AG09309 (cell line): Measurements from ENCODE around the gene PRXL2B.

Experiments used
- DNase-seq: peaks from one replicate; pipeline ENCODE4 v3.0.0-alpha.2; 2010; ENCODE audit warnings: low read depth
- H3K4me3 ChIP-seq: 2 replicates; pipeline ENCODE4 v1.5.1; 2011; ENCODE audit warnings: mild to moderate bottlenecking, low read depth, low read length, moderate library complexity; ENCODE audit not compliant: control insufficient read depth
- CTCF ChIP-seq: IDR thresholded peaks from 2 replicates; pipeline ENCODE4 v1.5.1; 2011; ENCODE audit warnings: mild to moderate bottlenecking, low read depth, low read length, inconsistent platforms; ENCODE audit not compliant: insufficient read depth, control insufficient read depth; ENCODE audit errors: missing control alignments

PRXL2B gene

GRCh38 chr1:2589431-2590232 is 3.1 kb downstream of the PRXL2B start:
- no peak for DNase-seq
- TF ChIP-seq CTCF, result no peak
- no peak overlapping the region for H3K4me3 ChIP-seq

- no peak for DNase-seq
- H3K4me3 ChIP-seq, result no peak overlapping the region
- no peak for TF ChIP-seq CTCF
These were observed 3.9 kb downstream of the PRXL2B start for GRCh38 chr1:2590233-2591141.

- DNase-seq, result no peak
- TF ChIP-seq CTCF, result no peak
These were observed 4.6 kb downstream of the PRXL2B start for GRCh38 chr1:2591233-2591580.

GRCh38 chr1:2591581-2592261 is 5.1 kb downstream of the PRXL2B start:
- H3K4me3 ChIP-seq, result no peak overlapping the region
- no peak for TF ChIP-seq CTCF

More at GRCh38 chr1:2591233-2591580, 4.6 kb downstream of the PRXL2B start:
- H3K4me3 ChIP-seq, result no peak overlapping the region

GRCh38 chr1:2592672-2593071 is 6.1 kb downstream of the PRXL2B start:
- H3K4me3 ChIP-seq, result no peak overlapping the region
- TF ChIP-seq CTCF, result no peak
- DNase-seq, result no peak

More at GRCh38 chr1:2591581-2592261, 5.1 kb downstream of the PRXL2B start:
- no peak for DNase-seq

GRCh38 chr1:2593251-2593878 is 6.8 kb downstream of the PRXL2B start:
- H3K4me3 ChIP-seq, result no peak overlapping the region
- DNase-seq, result no peak
- TF ChIP-seq CTCF, result no peak
